Measurements from ENCODE around the gene RAD51B.

RAD51B gene

GRCh38 chr14:68552602-68553001, 733.0 kb downstream of the RAD51B start:
- DNase-seq (ENCODE audit: low read depth, low spot score), result no peak
- no peaks in the 10 kb centered on the region for H3K36me3 ChIP-seq (ENCODE audit: insufficient read depth, insufficient read length, low read length)
- no peak overlapping the region for H3K9ac ChIP-seq (ENCODE audit: insufficient read length, low read depth)
- no peaks in the 10 kb centered on the region for H3K9me3 ChIP-seq (ENCODE audit: insufficient read depth, low read length)
- no peak overlapping the region for H3K4me3 ChIP-seq (ENCODE audit: insufficient read length, low read depth)
- no peak for TF ChIP-seq SUZ12 (IDR thresholded peaks at IDR 0.05; ENCODE audit: extremely low read depth, insufficient read depth, insufficient read length)
- no peak for TF ChIP-seq YY1 (IDR thresholded peaks at IDR 0.05; ENCODE audit: insufficient read depth, insufficient read length)
- no peak for TF ChIP-seq ZNF274 (IDR thresholded peaks at IDR 0.05; ENCODE audit: low read depth, low read length)
- H3K4me1 ChIP-seq (ENCODE audit: insufficient read depth, insufficient read length), result peaks cover 2% of the 10 kb centered on the region
- H3K27me3 ChIP-seq (ENCODE audit: insufficient read depth, insufficient read length), result no peaks in the 10 kb centered on the region

- DNase-seq (ENCODE audit: low read depth, low spot score), result no peak
- H3K9ac ChIP-seq (ENCODE audit: insufficient read length, low read depth), result no peak overlapping the region
- no peaks in the 10 kb centered on the region for H3K9me3 ChIP-seq (ENCODE audit: insufficient read depth, low read length)
- no peaks in the 10 kb centered on the region for H3K36me3 ChIP-seq (ENCODE audit: insufficient read depth, insufficient read length, low read length)
- peaks cover 2% of the 10 kb centered on the region for H3K4me1 ChIP-seq (ENCODE audit: insufficient read depth, insufficient read length)
- H3K27me3 ChIP-seq (ENCODE audit: insufficient read depth, insufficient read length), result no peaks in the 10 kb centered on the region
- TF ChIP-seq ZNF274 (IDR thresholded peaks at IDR 0.05; ENCODE audit: low read depth, low read length), result no peak
- TF ChIP-seq YY1 (IDR thresholded peaks at IDR 0.05; ENCODE audit: insufficient read depth, insufficient read length), result no peak
- no peak for TF ChIP-seq SUZ12 (IDR thresholded peaks at IDR 0.05; ENCODE audit: extremely low read depth, insufficient read depth, insufficient read length)
- H3K4me3 ChIP-seq (ENCODE audit: insufficient read length, low read depth), result no peak overlapping the region
These were observed 733.7 kb downstream of the RAD51B start for GRCh38 chr14:68553311-68553710.

GRCh38 chr14:68554231-68554630, 734.7 kb downstream of the RAD51B start:
- no peak for TF ChIP-seq SUZ12 (IDR thresholded peaks at IDR 0.05; ENCODE audit: extremely low read depth, insufficient read depth, insufficient read length)
- no peak for TF ChIP-seq ZNF274 (IDR thresholded peaks at IDR 0.05; ENCODE audit: low read depth, low read length)
- no peak for TF ChIP-seq YY1 (IDR thresholded peaks at IDR 0.05; ENCODE audit: insufficient read depth, insufficient read length)
- Histone ChIP-seq H3K36me3 (ENCODE audit: insufficient read depth, insufficient read length, low read length) (no peaks in the 10 kb centered on the region), H3K9me3 (ENCODE audit: insufficient read depth, low read length) (no peaks in the 10 kb centered on the region), H3K4me3 (ENCODE audit: insufficient read length, low read depth) (no peak overlapping the region), H3K27me3 (ENCODE audit: insufficient read depth, insufficient read length) (no peaks in the 10 kb centered on the region), H3K4me1 (ENCODE audit: insufficient read depth, insufficient read length) (peaks cover 2% of the 10 kb centered on the region), H3K9ac (ENCODE audit: insufficient read length, low read depth) (no peak overlapping the region)
- DNase-seq (ENCODE audit: low read depth, low spot score), result no peak

GRCh38 chr14:68556253-68556652, 736.7 kb downstream of the RAD51B start:
- DNase-seq (ENCODE audit: low read depth, low spot score), result no peak
- H3K9me3 ChIP-seq (ENCODE audit: insufficient read depth, low read length), result no peaks in the 10 kb centered on the region
- H3K27me3 ChIP-seq (ENCODE audit: insufficient read depth, insufficient read length), result no peaks in the 10 kb centered on the region
- no peak overlapping the region for H3K4me3 ChIP-seq (ENCODE audit: insufficient read length, low read depth)
- no peak overlapping the region for H3K9ac ChIP-seq (ENCODE audit: insufficient read length, low read depth)
- no peaks in the 10 kb centered on the region for H3K4me1 ChIP-seq (ENCODE audit: insufficient read depth, insufficient read length)
- TF ChIP-seq ZNF274 (IDR thresholded peaks at IDR 0.05; ENCODE audit: low read depth, low read length) (no peak), YY1 (IDR thresholded peaks at IDR 0.05; ENCODE audit: insufficient read depth, insufficient read length) (no peak), SUZ12 (IDR thresholded peaks at IDR 0.05; ENCODE audit: extremely low read depth, insufficient read depth, insufficient read length) (no peak)
- no peaks in the 10 kb centered on the region for H3K36me3 ChIP-seq (ENCODE audit: insufficient read depth, insufficient read length, low read length)

- TF ChIP-seq ZNF274 (IDR thresholded peaks at IDR 0.05; ENCODE audit: low read depth, low read length) (no peak), SUZ12 (IDR thresholded peaks at IDR 0.05; ENCODE audit: extremely low read depth, insufficient read depth, insufficient read length) (no peak), YY1 (IDR thresholded peaks at IDR 0.05; ENCODE audit: insufficient read depth, insufficient read length) (no peak)
- Histone ChIP-seq H3K9ac (ENCODE audit: insufficient read length, low read depth) (no peak overlapping the region), H3K4me1 (ENCODE audit: insufficient read depth, insufficient read length) (peaks cover 2% of the 10 kb centered on the region), H3K36me3 (ENCODE audit: insufficient read depth, insufficient read length, low read length) (no peaks in the 10 kb centered on the region), H3K4me3 (ENCODE audit: insufficient read length, low read depth) (no peak overlapping the region), H3K9me3 (ENCODE audit: insufficient read depth, low read length) (no peaks in the 10 kb centered on the region), H3K27me3 (ENCODE audit: insufficient read depth, insufficient read length) (no peaks in the 10 kb centered on the region)
- no peak for DNase-seq (ENCODE audit: low read depth, low spot score)
These were observed 738.1 kb downstream of the RAD51B start for GRCh38 chr14:68557648-68558047.

GRCh38 chr14:68558096-68558495, 738.5 kb downstream of the RAD51B start:
- Histone ChIP-seq H3K9me3 (ENCODE audit: insufficient read depth, low read length) (no peaks in the 10 kb centered on the region), H3K27me3 (ENCODE audit: insufficient read depth, insufficient read length) (no peaks in the 10 kb centered on the region), H3K36me3 (ENCODE audit: insufficient read depth, insufficient read length, low read length) (no peaks in the 10 kb centered on the region), H3K4me1 (ENCODE audit: insufficient read depth, insufficient read length) (peaks cover 2% of the 10 kb centered on the region), H3K4me3 (ENCODE audit: insufficient read length, low read depth) (no peak overlapping the region), H3K9ac (ENCODE audit: insufficient read length, low read depth) (no peak overlapping the region)
- DNase-seq (ENCODE audit: low read depth, low spot score), result no peak
- TF ChIP-seq YY1 (IDR thresholded peaks at IDR 0.05; ENCODE audit: insufficient read depth, insufficient read length), result no peak
- TF ChIP-seq SUZ12 (IDR thresholded peaks at IDR 0.05; ENCODE audit: extremely low read depth, insufficient read depth, insufficient read length), result no peak
- no peak for TF ChIP-seq ZNF274 (IDR thresholded peaks at IDR 0.05; ENCODE audit: low read depth, low read length)

GRCh38 chr14:68559949-68560348, 740.4 kb downstream of the RAD51B start:
- no peaks in the 10 kb centered on the region for H3K27me3 ChIP-seq (ENCODE audit: insufficient read depth, insufficient read length)
- H3K4me3 ChIP-seq (ENCODE audit: insufficient read length, low read depth), result no peak overlapping the region
- TF ChIP-seq YY1 (IDR thresholded peaks at IDR 0.05; ENCODE audit: insufficient read depth, insufficient read length), result no peak
- TF ChIP-seq SUZ12 (IDR thresholded peaks at IDR 0.05; ENCODE audit: extremely low read depth, insufficient read depth, insufficient read length), result no peak
- no peak for TF ChIP-seq ZNF274 (IDR thresholded peaks at IDR 0.05; ENCODE audit: low read depth, low read length)
- no peak for DNase-seq (ENCODE audit: low read depth, low spot score)
- no peaks in the 10 kb centered on the region for H3K9me3 ChIP-seq (ENCODE audit: insufficient read depth, low read length)
- no peaks in the 10 kb centered on the region for H3K36me3 ChIP-seq (ENCODE audit: insufficient read depth, insufficient read length, low read length)
- H3K4me1 ChIP-seq (ENCODE audit: insufficient read depth, insufficient read length), result peaks cover 5% of the 10 kb centered on the region
- H3K9ac ChIP-seq (ENCODE audit: insufficient read length, low read depth), result no peak overlapping the region
